Measurements from ENCODE around the gene TNC. TPM values are rescaled to one million over a fixed set of nuclear protein-coding genes. Genes with fewer than 3 reads are reported as not detected.

Gene TNC
- polyA plus RNA-seq, 1 of the 3 experiments (the other 2 are of a cell fraction) = 805 TPM

DNA sequence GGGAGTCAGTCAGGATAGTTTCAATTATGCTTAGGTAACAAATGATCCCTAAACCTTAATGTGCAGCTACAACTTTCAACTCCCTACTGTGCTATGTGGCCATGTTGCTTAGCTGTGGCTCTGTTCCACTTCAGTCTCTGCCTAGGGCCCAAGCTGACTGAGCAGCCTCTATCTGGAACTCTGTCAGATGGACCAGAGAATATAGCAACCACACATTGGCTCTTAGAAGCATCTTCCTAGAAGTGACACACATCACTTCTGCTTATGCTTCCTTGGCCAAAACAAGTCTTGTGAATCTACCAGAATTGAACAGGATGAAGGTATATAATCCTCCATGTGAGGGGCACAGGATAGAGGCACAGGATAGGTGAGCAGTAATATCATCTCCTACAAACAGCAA, 36.7 kb upstream of the TNC start:
- ChIA-PET POLR2A (no interaction called here), CTCF (interaction anchor here (1.0 kb wide), 1 partner anchor 19 kb away, joined by 3 read pairs; no protein-coding TSS in a partner anchor)
- H3K9me3 ChIP-seq = no peaks in the 10 kb centered on the region
- no peak overlapping the region for H3K27ac ChIP-seq (ENCODE audit: low read depth in 2 of 2, low read length in 1 of 2)
- H4K20me1 ChIP-seq (ENCODE audit: insufficient read depth) = no peaks in the 10 kb centered on the region
- no peaks in the 10 kb centered on the region for H3K36me3 ChIP-seq (replicated peaks in 1 of 2; ENCODE audit: control insufficient read depth in 1 of 2, insufficient read depth in 2 of 2, low read length in 1 of 2)
- DNase-seq = no peak
- H3F3A ChIP-seq (replicated peaks; ENCODE audit: insufficient read depth) = peaks cover 18% of the 10 kb centered on the region
- H3K9ac ChIP-seq = no peak overlapping the region
- no peak overlapping the region for H3K4me2 ChIP-seq
- H3K9me2 ChIP-seq = no peaks in the 10 kb centered on the region
- TF ChIP-seq FOXM1 (IDR thresholded peaks at IDR 0.05; ENCODE audit: low read depth) (no peak), EP300 (IDR thresholded peaks at IDR 0.05; ENCODE audit: borderline replicate concordance in 1 of 2, low read depth in 1 of 2, low read length in 1 of 2) (no peak), RFX5 (IDR thresholded peaks at IDR 0.05; ENCODE audit: low read length) (no peak), SMC3 (IDR thresholded peaks at IDR 0.05; ENCODE audit: low read depth, low read length) (no peak), FOSL2 (IDR thresholded peaks at IDR 0.05; ENCODE audit: borderline replicate concordance, low read depth) (no peak), MEF2A (IDR thresholded peaks at IDR 0.05; ENCODE audit: borderline replicate concordance, low read depth) (no peak), TAF1 (IDR thresholded peaks at IDR 0.05; ENCODE audit: borderline replicate concordance, low read depth, low read length) (no peak), GATA2 (CRISPR knock-in tag; IDR thresholded peaks at IDR 0.05) (no peak), RCOR1 (IDR thresholded peaks at IDR 0.05; ENCODE audit: low read length) (no peak), SIN3A (IDR thresholded peaks at IDR 0.05; ENCODE audit: borderline replicate concordance, low read depth, low read length) (no peak), TCF12 (IDR thresholded peaks at IDR 0.05) (no peak), POLR2AphosphoS5 (IDR thresholded peaks at IDR 0.05; ENCODE audit: low read depth, low read length) (no peak), NRF1 (IDR thresholded peaks at IDR 0.05; ENCODE audit: low read depth, low read length) (no peak), RAD21 (IDR thresholded peaks at IDR 0.05; ENCODE audit: low read length) (no peak), FOXJ3 (CRISPR knock-in tag; IDR thresholded peaks at IDR 0.05) (no peak), NFIC (IDR thresholded peaks at IDR 0.05; ENCODE audit: borderline replicate concordance) (no peak)
- TF ChIP-seq, protein P1, sequence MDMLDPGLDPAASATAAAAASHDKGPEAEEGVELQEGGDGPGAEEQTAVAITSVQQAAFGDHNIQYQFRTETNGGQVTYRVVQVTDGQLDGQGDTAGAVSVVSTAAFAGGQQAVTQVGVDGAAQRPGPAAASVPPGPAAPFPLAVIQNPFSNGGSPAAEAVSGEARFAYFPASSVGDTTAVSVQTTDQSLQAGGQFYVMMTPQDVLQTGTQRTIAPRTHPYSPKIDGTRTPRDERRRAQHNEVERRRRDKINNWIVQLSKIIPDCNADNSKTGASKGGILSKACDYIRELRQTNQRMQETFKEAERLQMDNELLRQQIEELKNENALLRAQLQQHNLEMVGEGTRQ (IDR thresholded peaks at IDR 0.05; ENCODE audit: borderline replicate concordance, low read depth, low read length) = no peak
- TF ChIP-seq, protein P2, sequence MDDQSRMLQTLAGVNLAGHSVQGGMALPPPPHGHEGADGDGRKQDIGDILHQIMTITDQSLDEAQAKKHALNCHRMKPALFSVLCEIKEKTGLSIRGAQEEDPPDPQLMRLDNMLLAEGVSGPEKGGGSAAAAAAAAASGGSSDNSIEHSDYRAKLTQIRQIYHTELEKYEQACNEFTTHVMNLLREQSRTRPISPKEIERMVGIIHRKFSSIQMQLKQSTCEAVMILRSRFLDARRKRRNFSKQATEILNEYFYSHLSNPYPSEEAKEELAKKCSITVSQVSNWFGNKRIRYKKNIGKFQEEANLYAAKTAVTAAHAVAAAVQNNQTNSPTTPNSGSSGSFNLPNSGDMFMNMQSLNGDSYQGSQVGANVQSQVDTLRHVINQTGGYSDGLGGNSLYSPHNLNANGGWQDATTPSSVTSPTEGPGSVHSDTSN (IDR thresholded peaks at IDR 0.05) = no peak
- TF ChIP-seq, protein P3, sequence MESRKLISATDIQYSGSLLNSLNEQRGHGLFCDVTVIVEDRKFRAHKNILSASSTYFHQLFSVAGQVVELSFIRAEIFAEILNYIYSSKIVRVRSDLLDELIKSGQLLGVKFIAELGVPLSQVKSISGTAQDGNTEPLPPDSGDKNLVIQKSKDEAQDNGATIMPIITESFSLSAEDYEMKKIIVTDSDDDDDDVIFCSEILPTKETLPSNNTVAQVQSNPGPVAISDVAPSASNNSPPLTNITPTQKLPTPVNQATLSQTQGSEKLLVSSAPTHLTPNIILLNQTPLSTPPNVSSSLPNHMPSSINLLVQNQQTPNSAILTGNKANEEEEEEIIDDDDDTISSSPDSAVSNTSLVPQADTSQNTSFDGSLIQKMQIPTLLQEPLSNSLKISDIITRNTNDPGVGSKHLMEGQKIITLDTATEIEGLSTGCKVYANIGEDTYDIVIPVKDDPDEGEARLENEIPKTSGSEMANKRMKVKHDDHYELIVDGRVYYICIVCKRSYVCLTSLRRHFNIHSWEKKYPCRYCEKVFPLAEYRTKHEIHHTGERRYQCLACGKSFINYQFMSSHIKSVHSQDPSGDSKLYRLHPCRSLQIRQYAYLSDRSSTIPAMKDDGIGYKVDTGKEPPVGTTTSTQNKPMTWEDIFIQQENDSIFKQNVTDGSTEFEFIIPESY (IDR thresholded peaks at IDR 0.05; ENCODE audit: borderline replicate concordance, low read depth) = no peak
- TF ChIP-seq, protein P4, sequence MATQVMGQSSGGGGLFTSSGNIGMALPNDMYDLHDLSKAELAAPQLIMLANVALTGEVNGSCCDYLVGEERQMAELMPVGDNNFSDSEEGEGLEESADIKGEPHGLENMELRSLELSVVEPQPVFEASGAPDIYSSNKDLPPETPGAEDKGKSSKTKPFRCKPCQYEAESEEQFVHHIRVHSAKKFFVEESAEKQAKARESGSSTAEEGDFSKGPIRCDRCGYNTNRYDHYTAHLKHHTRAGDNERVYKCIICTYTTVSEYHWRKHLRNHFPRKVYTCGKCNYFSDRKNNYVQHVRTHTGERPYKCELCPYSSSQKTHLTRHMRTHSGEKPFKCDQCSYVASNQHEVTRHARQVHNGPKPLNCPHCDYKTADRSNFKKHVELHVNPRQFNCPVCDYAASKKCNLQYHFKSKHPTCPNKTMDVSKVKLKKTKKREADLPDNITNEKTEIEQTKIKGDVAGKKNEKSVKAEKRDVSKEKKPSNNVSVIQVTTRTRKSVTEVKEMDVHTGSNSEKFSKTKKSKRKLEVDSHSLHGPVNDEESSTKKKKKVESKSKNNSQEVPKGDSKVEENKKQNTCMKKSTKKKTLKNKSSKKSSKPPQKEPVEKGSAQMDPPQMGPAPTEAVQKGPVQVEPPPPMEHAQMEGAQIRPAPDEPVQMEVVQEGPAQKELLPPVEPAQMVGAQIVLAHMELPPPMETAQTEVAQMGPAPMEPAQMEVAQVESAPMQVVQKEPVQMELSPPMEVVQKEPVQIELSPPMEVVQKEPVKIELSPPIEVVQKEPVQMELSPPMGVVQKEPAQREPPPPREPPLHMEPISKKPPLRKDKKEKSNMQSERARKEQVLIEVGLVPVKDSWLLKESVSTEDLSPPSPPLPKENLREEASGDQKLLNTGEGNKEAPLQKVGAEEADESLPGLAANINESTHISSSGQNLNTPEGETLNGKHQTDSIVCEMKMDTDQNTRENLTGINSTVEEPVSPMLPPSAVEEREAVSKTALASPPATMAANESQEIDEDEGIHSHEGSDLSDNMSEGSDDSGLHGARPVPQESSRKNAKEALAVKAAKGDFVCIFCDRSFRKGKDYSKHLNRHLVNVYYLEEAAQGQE (IDR thresholded peaks at IDR 0.05; ENCODE audit: low read depth, low read length) = no peak
- H3K27me3 ChIP-seq (ENCODE audit: insufficient read depth) = no peaks in the 10 kb centered on the region
- no peaks in the 10 kb centered on the region for H3K79me2 ChIP-seq (ENCODE audit: insufficient read depth)
- no peak overlapping the region for H3K4me3 ChIP-seq (ENCODE audit: low read depth in 2 of 2, low read length in 1 of 2)
- no peak overlapping the region for H2AFZ ChIP-seq (ENCODE audit: low read depth)
- peaks cover 4 to 15% of the 10 kb centered on the region in 2 experiments; a peak in 2 of 4 replicates for H3K4me1 ChIP-seq (ENCODE audit: control insufficient read depth in 1 of 2, insufficient read depth in 2 of 2, low read depth in 1 of 2, low read length in 1 of 2)

All from SK-N-SH (cell line).